HepG2 (cell line): ENCODE data around the gene NSMF. TPM values are rescaled to one million over a fixed set of nuclear protein-coding genes. Genes with fewer than 3 reads are reported as not detected.

Experiments
- KIAA2018 ChIP-seq: sonication (generic); formaldehyde crosslinking; IDR thresholded peaks from 2 replicates; pipeline ENCODE4 v1.5.0; 2020; ENCODE audit warnings: mild to moderate bottlenecking, missing genetic modification reagents, borderline replicate concordance
- NFYB ChIP-seq: sonication (generic); formaldehyde crosslinking; IDR thresholded peaks from 2 replicates; pipeline ENCODE4 v1.4.0; 2020; ENCODE audit warnings: missing genetic modification reagents
- TAF15 ChIP-seq: fragments of 200-400 bp; formaldehyde crosslinking; IDR thresholded peaks from one replicate; pipeline ENCODE4 v1.6.1; 2018; ENCODE audit warnings: mild to moderate bottlenecking, low read depth, low read length; ENCODE audit not compliant: poor library complexity, severe bottlenecking
- ZNF225 ChIP-seq: sonication (generic); formaldehyde crosslinking; IDR thresholded peaks from 2 replicates; pipeline ENCODE4 v1.4.0; 2020; ENCODE audit warnings: mild to moderate bottlenecking, missing genetic modification reagents
- ZNF281 ChIP-seq: sonication (generic); formaldehyde crosslinking; IDR thresholded peaks from 2 replicates; pipeline ENCODE4 v1.4.0; 2020; ENCODE audit warnings: missing genetic modification reagents, borderline replicate concordance
- ZNF614 ChIP-seq: IDR thresholded peaks from 2 replicates; pipeline ENCODE4 v1.6.1; 2018; ENCODE audit warnings: missing biosample characterization, missing genetic modification reagents, inconsistent platforms, borderline replicate concordance
- ZNF784 ChIP-seq: sonication (generic); formaldehyde crosslinking; IDR thresholded peaks from 2 replicates; pipeline ENCODE4 v1.5.1; 2020; ENCODE audit warnings: missing genetic modification reagents, mild to moderate bottlenecking, borderline replicate concordance
- ZXDC ChIP-seq: sonication (generic); formaldehyde crosslinking; IDR thresholded peaks from 2 replicates; pipeline ENCODE4 v1.5.0; 2020; ENCODE audit warnings: mild to moderate bottlenecking, missing genetic modification reagents
- polyA plus RNA-seq, 8 experiments: library from polyadenylated mRNA; depleted of rRNA in 3 of 8; stranded (reverse) in 7 of 8; unstranded in 1 of 8; fragments of >200 nt; fragmentation: Illumina TruSeq in 4 of 8; extraction: Trizol in 4 of 8; gene quantifications; 2 replicates each; pipeline versions ENCODE4 v1.2.1 to v1.2.3, GENCODE V29; 2011 to 2016; ENCODE audit warnings: low read depth in 4 of 8, missing spikeins in 1 of 8, mixed read lengths in 1 of 8; ENCODE audit not compliant: insufficient read depth in 1 of 8
- total RNA-seq, 5 experiments: library from RNA; depleted of rRNA; stranded (reverse); fragments of >200 nt; fragmentation: Illumina TruSeq; extraction: Trizol; gene quantifications; 2 replicates each; pipeline ENCODE4 v1.2.3, GENCODE V29; 2016; ENCODE audit warnings: low read depth in 1 of 5

The NSMF gene
- total and polyA plus RNA-seq, 2 of the 13 experiments (the other 11 are each of a cell fraction or from before 2014, with no cell fraction given) = 44.3 to 183 TPM

GRCh38 chr9:137422604-137423513 lies 36.3 kb downstream of the NSMF start, which contains the start of the genes EXD3 and NOXA1 (continued):
- no peak for TF ChIP-seq KIAA2018
- TF ChIP-seq ZNF784 = peak; percentile 74
- TF ChIP-seq ZNF225 (CRISPR knock-in tag) = no peak
- TF ChIP-seq ZNF281 (CRISPR knock-in tag) = peak; percentile 37; the same call in 1 of the 2 replicates
- no peak for TF ChIP-seq TAF15
- TF ChIP-seq NFYB (CRISPR knock-in tag) = no peak
- peak; percentile 84; the same call in 1 of the 2 replicates for TF ChIP-seq ZNF614 (CRISPR knock-in tag)
- TF ChIP-seq ZXDC (CRISPR knock-in tag) = no peak
